GM06990 (cell line): ENCODE results near the gene IRF7.
"Not testable (repeated sequence)": the region's sequence is repeated elsewhere in the genome, so short reads cannot be mapped to it uniquely, and the experiment has no call there.

Experiments
- DNase-seq: peaks from one replicate; pipeline ENCODE4 v3.0.0-alpha.2; 2011; ENCODE audit not compliant: insufficient read length; ENCODE audit errors: extremely low read depth
- H3K27me3 ChIP-seq: replicated peaks from 2 replicates; pipeline ENCODE4 v1.6.0; 2011; ENCODE audit warnings: low read length; ENCODE audit not compliant: control insufficient read depth, insufficient read depth
- H3K36me3 ChIP-seq: 2 replicates; pipeline ENCODE4 v1.5.1; 2011; ENCODE audit warnings: low read length; ENCODE audit not compliant: control insufficient read depth, insufficient read depth
- H3K4me3 ChIP-seq: replicated peaks from 2 replicates; pipeline ENCODE4 v1.5.1; 2011; ENCODE audit warnings: low read depth, mild to moderate bottlenecking, control low read depth, low read length
- CTCF ChIP-seq: IDR thresholded peaks from 2 replicates; pipeline ENCODE4 v1.5.1; 2011; ENCODE audit warnings: low read length, control low read depth, mild to moderate bottlenecking, inconsistent platforms; ENCODE audit not compliant: insufficient read depth, poor library complexity, severe bottlenecking

IRF7 gene

GRCh38 chr11:653837-654236 is 38.1 kb upstream of the IRF7 start:
- no peak for DNase-seq
- H3K27me3 ChIP-seq: no peaks in the 10 kb centered on the region
- H3K4me3 ChIP-seq: no peak overlapping the region
- no peak for TF ChIP-seq CTCF
- H3K36me3 ChIP-seq: no peaks in the 10 kb centered on the region; the same call in 1 of the 2 replicates

GRCh38 chr11:653136-653535 is 37.4 kb upstream of the IRF7 start:
- not testable (repeated sequence) for H3K4me3 ChIP-seq, H3K36me3 ChIP-seq, DNase-seq, H3K27me3 ChIP-seq

GRCh38 chr11:650482-650881 is 34.7 kb upstream of the IRF7 start:
- Histone ChIP-seq H3K27me3 (no peaks in the 10 kb centered on the region), H3K4me3 (no peak overlapping the region), H3K36me3 (no peaks in the 10 kb centered on the region; the same call in 1 of the 2 replicates)
- TF ChIP-seq CTCF: no peak
- DNase-seq: no peak

GRCh38 chr11:647672-648158 is 32.0 kb upstream of the IRF7 start:
- DNase-seq, H3K36me3 ChIP-seq, H3K27me3 ChIP-seq, H3K4me3 ChIP-seq: not testable (repeated sequence)

- no peak for TF ChIP-seq CTCF
Observed at GRCh38 chr11:646214-646613, 30.5 kb upstream of the IRF7 start.

GRCh38 chr11:645536-645935 is 29.8 kb upstream of the IRF7 start:
- DNase-seq: no peak
- peaks cover 2% of the 10 kb centered on the region for H3K36me3 ChIP-seq

More at GRCh38 chr11:646214-646613, 30.5 kb upstream of the IRF7 start:
- Histone ChIP-seq H3K4me3 (no peak overlapping the region), H3K36me3 (peaks cover 2% of the 10 kb centered on the region), H3K27me3 (no peaks in the 10 kb centered on the region)
- no peak for DNase-seq

More at GRCh38 chr11:645536-645935, 29.8 kb upstream of the IRF7 start:
- Histone ChIP-seq H3K4me3 (no peak overlapping the region), H3K27me3 (no peaks in the 10 kb centered on the region)
- no peak for TF ChIP-seq CTCF
